Measurements from ENCODE around the gene CASQ2. TPM values are rescaled to one million over a fixed set of nuclear protein-coding genes. Genes with fewer than 3 reads are reported as not detected.

Gene CASQ2
- total and polyA plus RNA-seq, 10 of the 15 experiments (the other 5 are each of a cell fraction or from before 2014, with no cell fraction given) = not detected

GRCh38 chr1:115666702-115667101, 101.8 kb downstream of the CASQ2 start (continued):
- TF ChIP-seq MTA3 (IDR thresholded peaks at IDR 0.05; ENCODE audit: borderline replicate concordance, low read length) (no peak), MYC (IDR thresholded peaks at IDR 0.05; ENCODE audit: insufficient read depth, insufficient read length, insufficient replicate concordance, low read length, severe bottlenecking) (no peak), USF1 (IDR thresholded peaks at IDR 0.05; ENCODE audit: borderline replicate concordance, extremely low read length, insufficient read depth, low read depth, low read length) (no peak), RUNX3 (IDR thresholded peaks at IDR 0.05; ENCODE audit: low read length) (no peak)

GRCh38 chr1:115666206-115666605, 102.3 kb downstream of the CASQ2 start:
- BruUV-seq (replicated peaks) = no TSS peak
- Histone ChIP-seq H3K79me2 (ENCODE audit: control insufficient read depth, insufficient read depth, low read length) (no peaks in the 10 kb centered on the region), H3K4me1 (ENCODE audit: control insufficient read depth, insufficient read depth, low read length) (peaks cover 3% of the 10 kb centered on the region; the same call in 1 of the 2 replicates), H3K4me3 (no peak overlapping the region), H3K27me3 (replicated peaks in 1 of 2; ENCODE audit: control insufficient read depth in 2 of 2, insufficient read depth in 2 of 2, low read length in 1 of 2) (no peaks in the 10 kb centered on the region), H3K27ac (ENCODE audit: control insufficient read depth, insufficient read depth) (no peak overlapping the region), H3K36me3 (ENCODE audit: control insufficient read depth in 2 of 2, insufficient read depth in 2 of 2, low read length in 1 of 2) (peaks cover 6 to 14% of the 10 kb centered on the region in 2 experiments), H2AFZ (ENCODE audit: control insufficient read depth, low read depth, low read length) (no peak overlapping the region), H3K9ac (ENCODE audit: control insufficient read depth, insufficient read depth, low read length) (no peak overlapping the region), H3K9me3 (replicated peaks; ENCODE audit: control insufficient read depth, insufficient read depth, low read length) (peaks cover 1% of the 10 kb centered on the region; the same call in 2 of the 3 replicates), H4K20me1 (ENCODE audit: control insufficient read depth, insufficient read depth) (no peaks in the 10 kb centered on the region), H3K4me2 (ENCODE audit: control insufficient read depth, insufficient read depth) (no peak overlapping the region)
- POLR2A ChIA-PET = no interaction called here
- DNase-seq (ENCODE audit: low read depth, low spot score) (no peak), FAIRE-seq (no peak), ATAC-seq (no peak)
- intact Hi-C loops (cut with micrococcal nuclease; ENCODE audit: unreplicated experiment) (no loop called here), in situ Hi-C loops (cut with MboI) (no loop called here)
- SMC1A ChIA-PET (ENCODE audit: uncharacterized antibody, unreplicated experiment) = no interaction called here
- WGBS (ENCODE audit: insufficient coverage, insufficient replicate concordance, low lambda C conversion rate, missing lambda C conversion rate) = 69% methylated on average over 6 of the region's 6 CpGs
- RAD21 ChIA-PET (ENCODE audit: unreplicated experiment) = no interaction called here
- CTCF ChIA-PET = no interaction called here
- TF ChIP-seq YBX1 (IDR thresholded peaks at IDR 0.05) (no peak), BMI1 (IDR thresholded peaks at IDR 0.05; ENCODE audit: borderline replicate concordance) (no peak), CHD1 (IDR thresholded peaks at IDR 0.05; ENCODE audit: low read depth, low read length) (no peak), ZBTB33 (IDR thresholded peaks at IDR 0.05) (no peak), NFYA (IDR thresholded peaks at IDR 0.05; ENCODE audit: borderline replicate concordance, low read depth, low read length) (no peak), KDM1A (IDR thresholded peaks at IDR 0.05; ENCODE audit: borderline replicate concordance) (no peak), LARP7 (IDR thresholded peaks at IDR 0.05) (no peak), MEF2B (IDR thresholded peaks at IDR 0.05; ENCODE audit: partially characterized antibody, poor library complexity, severe bottlenecking) (no peak), ZNF384 (IDR thresholded peaks at IDR 0.05; ENCODE audit: borderline replicate concordance, low read depth, low read length) (no peak), NRF1 (conservative IDR thresholded peaks at IDR 0.05; ENCODE audit: low read depth, low read length) (no peak), CEBPZ (IDR thresholded peaks at IDR 0.05; ENCODE audit: low read depth, low read length) (no peak), CHD2 (IDR thresholded peaks at IDR 0.05; ENCODE audit: borderline replicate concordance, low read depth, low read length) (no peak), CREB1 (IDR thresholded peaks at IDR 0.05; ENCODE audit: low read depth) (no peak), POU2F2 (IDR thresholded peaks at IDR 0.05; ENCODE audit: borderline replicate concordance, low read depth, low read length) (no peak), SIN3A (IDR thresholded peaks at IDR 0.05; ENCODE audit: low read depth, low read length) (no peak), IKZF2 (IDR thresholded peaks at IDR 0.05) (no peak)
